Kidney epithelial cell (primary cell): ENCODE measurements around the gene LSM3. TPM values are rescaled to one million over a fixed set of nuclear protein-coding genes. Genes with fewer than 3 reads are reported as not detected.
A peak's percentile ranks its signal among the peaks of the same experiment; 100 is the strongest.

Experiments used
- DNase-seq: peaks from one replicate; pipeline ENCODE4 v3.0.0-alpha.2; 2010; ENCODE audit warnings: low read depth
- H3K27me3 ChIP-seq: 2 replicates; pipeline ENCODE4 v1.6.0; 2011; ENCODE audit warnings: low read length; ENCODE audit not compliant: control insufficient read depth, insufficient read depth
- H3K36me3 ChIP-seq: 2 replicates; pipeline ENCODE4 v1.5.1; 2011; ENCODE audit warnings: low read length; ENCODE audit not compliant: control insufficient read depth, insufficient read depth
- H3K4me3 ChIP-seq: 2 replicates; pipeline ENCODE4 v1.5.1; 2011; ENCODE audit warnings: low read depth, mild to moderate bottlenecking, control low read depth, low read length
- CTCF ChIP-seq: IDR thresholded peaks from 2 replicates; pipeline ENCODE4 v1.5.1; 2011; ENCODE audit warnings: mild to moderate bottlenecking, moderate library complexity, low read length, control low read depth, inconsistent platforms; ENCODE audit not compliant: insufficient read depth, poor library complexity, severe bottlenecking
- total RNA-seq: library from RNA; depleted of rRNA; stranded (reverse); fragments of >200 nt; gene quantifications from 2 replicates; pipeline ENCODE4 v1.2.3, GENCODE V29; 2015

Gene LSM3
- total RNA-seq, 1 donor from 2014 or later: 9.3 TPM

DNA sequence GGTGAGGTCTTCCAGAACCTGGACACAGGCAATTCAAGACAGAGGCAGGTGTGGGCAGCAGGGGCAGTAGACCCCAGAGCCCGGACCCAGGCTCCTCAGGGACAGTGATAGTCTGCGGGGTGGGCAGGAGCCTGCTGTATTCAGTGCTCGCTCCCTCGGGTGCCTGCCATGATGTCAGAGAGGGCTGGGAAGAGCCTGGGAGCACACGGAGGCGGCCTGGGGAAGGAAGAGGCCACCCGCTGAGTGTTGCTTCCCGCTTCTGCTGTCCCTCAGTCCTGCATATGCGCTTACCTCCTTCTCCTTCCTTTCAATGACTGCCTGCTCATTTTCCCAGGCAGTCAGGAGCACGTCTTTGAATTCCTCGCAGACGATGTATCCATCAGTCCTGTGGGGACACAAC is 31.0 kb upstream of the LSM3 start:
- no peak for TF ChIP-seq CTCF
- H3K4me3 ChIP-seq: no peak overlapping the region
- H3K36me3 ChIP-seq: peaks cover 4% of the 10 kb centered on the region
- no peak for DNase-seq
- H3K27me3 ChIP-seq: no peaks in the 10 kb centered on the region

DNA sequence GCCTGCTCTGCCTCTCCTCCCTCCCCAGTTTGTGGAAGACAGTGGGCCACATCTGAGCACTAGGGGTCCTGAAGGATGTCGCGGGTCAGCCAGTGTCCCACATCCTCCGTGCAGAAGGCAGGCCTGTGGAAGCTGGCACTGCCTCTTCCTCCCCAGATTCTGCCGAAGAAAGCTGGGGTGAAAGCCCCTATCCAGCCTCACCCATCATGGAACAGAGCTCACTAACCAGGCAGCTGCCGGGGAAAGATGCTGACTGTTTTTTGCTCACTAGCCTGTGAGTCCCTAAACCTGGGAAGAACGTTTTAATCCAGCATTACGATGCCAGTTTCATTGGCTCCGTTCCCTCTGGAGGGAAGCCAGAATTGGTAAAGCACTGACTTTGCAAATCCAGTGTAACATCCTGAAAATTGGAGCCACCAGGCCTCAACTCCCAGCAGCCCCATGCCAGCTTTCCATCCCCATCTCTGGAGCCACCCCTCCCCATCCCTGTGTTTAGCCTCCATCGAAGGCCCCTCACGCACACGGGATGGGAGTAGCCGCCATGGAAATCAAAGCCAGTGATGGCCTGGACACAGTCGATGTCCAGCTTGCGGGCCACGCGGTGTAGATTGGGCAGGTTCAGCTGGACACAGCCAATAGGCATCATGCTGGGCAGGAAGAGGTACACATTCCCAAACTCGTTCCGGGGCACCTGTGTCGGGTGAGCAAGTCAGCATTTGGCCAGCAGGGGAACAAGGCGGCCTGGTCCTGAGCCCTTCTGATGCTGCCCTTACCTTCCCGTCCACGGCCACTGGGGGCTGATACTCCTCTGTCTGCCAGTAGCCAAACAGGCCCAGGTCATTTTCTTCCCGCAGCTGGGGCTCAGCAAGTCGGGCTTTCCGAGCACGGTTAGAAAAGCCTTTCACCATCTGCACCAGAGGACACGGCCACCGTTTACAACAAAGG is 30.3 kb upstream of the LSM3 start:
- no peaks in the 10 kb centered on the region for H3K27me3 ChIP-seq
- TF ChIP-seq CTCF: peak; percentile 26
- no peak overlapping the region for H3K4me3 ChIP-seq
- DNase-seq: no peak
- peaks cover 4% of the 10 kb centered on the region for H3K36me3 ChIP-seq

- Histone ChIP-seq H3K4me3 (no peak overlapping the region), H3K27me3 (no peaks in the 10 kb centered on the region), H3K36me3 (peaks cover 4% of the 10 kb centered on the region)
- DNase-seq: no peak
- TF ChIP-seq CTCF: no peak
Observed at GRCh38 chr3:14150078-14150477, 28.5 kb upstream of the LSM3 start.

- H3K36me3 ChIP-seq: peaks cover 4% of the 10 kb centered on the region
- no peak for TF ChIP-seq CTCF
Observed at GRCh38 chr3:14150491-14151230, 28.0 kb upstream of the LSM3 start.

DNA sequence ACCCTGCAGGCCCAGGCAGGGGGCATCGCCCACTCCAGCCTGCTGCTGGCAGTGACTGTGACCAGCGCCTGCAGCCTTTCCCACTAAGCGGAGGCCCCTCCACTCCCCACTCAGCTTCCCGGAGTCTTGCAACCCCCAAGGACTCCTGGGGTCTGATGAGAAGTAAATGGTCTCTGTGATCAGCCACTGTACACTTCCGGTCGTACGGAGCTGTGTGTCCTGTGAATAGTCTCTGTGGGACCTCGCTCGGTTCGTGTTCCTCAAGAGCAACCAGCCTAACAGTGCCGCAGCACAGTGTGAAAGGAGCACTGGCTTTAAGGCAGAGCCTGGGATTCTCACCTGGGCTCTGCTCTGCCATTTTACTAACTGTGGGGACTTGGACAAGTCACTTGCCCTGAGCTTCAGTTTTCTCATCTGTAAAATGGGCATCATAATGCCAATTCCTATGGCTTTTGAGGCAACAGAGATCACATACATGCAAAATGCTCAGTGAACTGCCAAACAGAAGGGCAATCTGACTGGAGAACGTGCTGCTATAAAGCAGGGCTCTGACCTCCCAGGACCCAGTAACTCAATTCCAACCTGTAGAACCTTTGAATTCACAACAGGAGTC is 27.0 kb upstream of the LSM3 start:
- TF ChIP-seq CTCF: no peak
- no peak for DNase-seq
- no peak overlapping the region for H3K4me3 ChIP-seq
- no peaks in the 10 kb centered on the region for H3K27me3 ChIP-seq
- peaks cover 3% of the 10 kb centered on the region for H3K36me3 ChIP-seq

More at GRCh38 chr3:14150491-14151230, 28.0 kb upstream of the LSM3 start:
- Histone ChIP-seq H3K27me3 (no peaks in the 10 kb centered on the region), H3K4me3 (no peak overlapping the region)
- DNase-seq: no peak
